NCI-H2196 treated with DMSO at 0.1 percent for 48 hours (cell line): ENCODE data around the gene ZMAT5.

Experiments
- DNase-seq: peaks from one replicate; lab custom pipeline; 2025; ENCODE audit not compliant: unreplicated experiment; lab: John Stamatoyannopoulos, UW

ZMAT5 gene

DNA sequence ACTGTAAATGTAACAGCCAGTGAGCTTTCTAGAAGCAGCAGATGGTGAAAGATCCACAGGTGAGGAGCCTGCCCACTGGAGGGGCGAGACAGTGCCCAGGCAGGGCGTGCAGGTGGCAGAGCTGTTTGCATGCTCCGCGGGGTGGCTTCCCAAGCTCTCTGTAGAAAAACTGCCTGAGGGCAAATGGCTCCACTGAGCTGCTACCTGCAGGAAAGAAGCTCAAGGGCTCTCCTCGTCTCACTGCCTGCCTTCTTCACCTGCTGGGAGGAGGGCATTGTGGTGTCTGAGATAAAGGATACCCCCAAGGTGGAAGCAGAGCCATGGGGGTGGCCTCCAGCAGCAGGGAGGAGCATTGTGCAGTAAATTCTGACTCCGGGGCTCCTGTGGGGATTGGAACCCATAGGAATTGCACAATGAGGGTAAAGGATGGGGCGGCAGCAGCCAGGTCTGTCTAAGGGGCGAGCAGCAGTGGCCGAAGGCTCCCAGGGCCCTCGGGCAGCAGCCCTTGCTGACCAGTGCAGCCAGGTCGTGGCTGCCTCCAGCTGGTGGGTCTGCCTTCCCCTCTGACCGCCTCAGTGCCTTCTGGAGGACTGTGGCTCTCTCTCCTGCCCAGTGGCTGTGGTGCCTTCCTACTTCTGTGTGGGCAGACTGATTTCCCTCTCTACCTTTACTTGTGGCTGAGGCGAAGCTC is 75.0 kb downstream of the ZMAT5 start:
- DNase-seq: no peak

DNA sequence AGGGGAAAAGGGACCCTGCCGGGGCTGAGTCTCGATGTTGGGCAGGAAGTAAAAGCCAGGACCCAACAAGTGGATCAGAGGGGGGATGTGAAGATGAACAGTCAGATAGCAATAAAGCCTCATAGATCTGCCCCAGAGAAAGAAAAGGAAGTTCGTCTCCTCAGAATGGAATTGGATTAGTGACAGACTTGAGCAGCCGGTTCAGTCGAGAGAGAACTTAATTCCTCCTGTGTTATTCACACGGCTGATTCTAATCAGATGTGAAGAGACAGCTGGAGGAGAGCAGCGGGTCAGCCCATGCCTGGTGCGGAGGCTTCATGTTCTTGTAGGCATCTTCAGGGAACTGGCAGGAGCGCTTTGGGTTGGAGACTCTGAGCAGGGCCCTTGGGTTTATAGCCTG is 76.3 kb downstream of the ZMAT5 start:
- DNase-seq: no peak

DNA sequence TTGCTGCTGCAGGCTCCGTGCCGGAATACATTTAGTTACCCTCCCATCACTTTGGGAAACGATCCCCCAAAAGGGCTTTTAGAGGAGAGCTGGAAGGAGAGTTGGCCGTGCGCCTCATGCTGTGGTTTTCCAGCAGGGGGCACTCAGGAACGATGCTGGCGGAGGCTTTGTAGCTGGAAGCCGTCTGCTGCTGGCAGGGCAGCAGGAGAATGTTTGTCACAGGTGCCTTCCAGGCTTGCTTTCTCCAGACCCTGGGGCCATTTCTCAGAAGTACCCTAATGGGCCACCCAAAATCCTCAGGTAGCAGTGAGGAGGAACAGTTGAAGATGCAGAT is 77.0 kb downstream of the ZMAT5 start:
- peak; percentile 10 for DNase-seq

DNA sequence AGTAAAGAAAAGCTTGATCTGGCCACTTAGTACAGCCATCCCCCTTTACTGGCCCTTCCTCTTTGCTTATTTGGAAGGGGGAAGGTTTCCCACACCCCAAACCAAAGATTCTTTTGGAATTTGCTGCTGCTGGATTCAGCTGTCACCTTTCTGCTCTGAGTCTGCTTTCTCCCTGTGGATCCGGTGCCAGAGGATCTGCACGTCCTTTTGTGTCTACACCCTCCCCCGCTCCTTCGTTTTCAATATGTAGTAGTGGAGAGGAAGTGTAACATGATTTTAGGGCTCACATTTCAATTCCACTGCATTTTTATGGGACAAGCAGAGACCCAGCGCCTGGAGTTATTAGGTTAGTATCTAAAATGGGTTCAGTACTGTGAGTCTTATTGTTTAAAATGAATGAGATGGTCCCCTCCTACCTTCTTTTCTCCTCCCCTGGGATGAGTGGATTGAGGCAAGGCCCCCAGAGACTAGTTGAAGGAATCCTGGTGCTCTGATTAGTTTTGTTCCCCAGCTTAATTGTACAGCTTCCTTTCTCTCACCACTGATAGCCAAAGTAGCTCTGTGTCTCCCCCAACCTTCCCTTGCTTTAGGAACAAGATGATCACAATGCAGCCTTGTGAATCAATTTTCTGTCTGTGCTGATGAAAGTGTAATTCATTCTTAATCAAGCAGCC is 77.5 kb downstream of the ZMAT5 start:
- DNase-seq: no peak

DNA sequence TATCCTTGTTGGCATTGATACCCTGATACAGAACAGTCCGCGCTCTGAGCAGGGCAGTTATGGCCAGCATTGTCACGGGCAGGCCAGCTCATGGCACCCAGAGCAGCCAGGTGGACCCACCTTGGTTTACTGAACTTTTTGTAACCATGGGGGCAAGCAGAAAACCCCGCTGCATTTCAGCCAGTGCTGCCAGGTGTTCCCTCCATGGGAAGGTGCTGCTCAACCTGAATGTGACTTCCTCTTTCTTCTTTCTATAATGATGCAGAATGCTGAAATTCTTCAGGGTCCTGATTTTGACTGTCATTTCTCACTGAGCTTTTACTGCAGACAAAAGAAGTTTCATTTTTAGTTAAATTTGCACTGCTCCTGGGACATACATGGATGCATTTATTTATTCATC is 82.6 kb downstream of the ZMAT5 start:
- no peak for DNase-seq

DNA sequence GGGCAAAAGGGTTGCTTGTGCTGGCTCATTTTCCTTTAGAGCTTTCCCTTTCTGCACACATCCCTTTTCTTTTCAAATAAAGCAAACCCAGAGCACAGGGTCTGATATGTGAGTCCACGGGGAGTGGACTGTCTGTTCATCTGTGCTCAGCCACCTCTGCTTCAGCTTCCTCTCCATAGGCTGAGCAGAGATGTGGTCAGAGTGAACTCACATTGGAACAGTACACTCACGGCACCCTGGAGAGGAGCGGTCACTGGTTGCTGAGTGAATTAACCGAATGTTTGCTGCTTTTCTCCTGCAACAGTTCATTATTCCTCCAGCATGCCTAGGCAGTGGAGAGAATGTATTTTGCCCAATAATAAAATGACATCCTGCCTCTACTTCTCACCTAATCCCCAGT is 83.3 kb downstream of the ZMAT5 start:
- no peak for DNase-seq
